HepG2 (cell line): ENCODE measurements around the gene JAGN1. TPM values are rescaled to one million over a fixed set of nuclear protein-coding genes. Genes with fewer than 3 reads are reported as not detected.

Experiments used
- AKNA ChIP-seq: sonication (generic); formaldehyde crosslinking; IDR thresholded peaks from 2 replicates; pipeline ENCODE4 v1.4.0; 2020; ENCODE audit warnings: missing genetic modification reagents, borderline replicate concordance
- ATF5 ChIP-seq: sonication (generic); formaldehyde crosslinking; IDR thresholded peaks from 2 replicates; pipeline ENCODE4 v1.4.0; 2020; ENCODE audit warnings: mild to moderate bottlenecking, low read depth, missing genetic modification reagents
- IKZF5 ChIP-seq: IDR thresholded peaks from 2 replicates; pipeline ENCODE4 v1.6.1; 2018; ENCODE audit warnings: missing genetic modification reagents, mild to moderate bottlenecking, missing compliant biosample characterization
- MNT ChIP-seq: fragments of 450-650 bp; IDR thresholded peaks from 2 replicates; pipeline ENCODE4 v1.6.1; 2016
- NR2C2 ChIP-seq: sonication (generic); formaldehyde crosslinking; IDR thresholded peaks from 2 replicates; pipeline ENCODE4 v1.4.0; 2020; ENCODE audit warnings: missing genetic modification reagents, mild to moderate bottlenecking, moderate library complexity, borderline replicate concordance
- PHF21A ChIP-seq: sonication (generic); formaldehyde crosslinking; IDR thresholded peaks from 2 replicates; pipeline ENCODE4 v1.5.0; 2020; ENCODE audit warnings: mild to moderate bottlenecking, missing genetic modification reagents
- POGZ ChIP-seq: sonication (generic); formaldehyde crosslinking; IDR thresholded peaks from 2 replicates; pipeline ENCODE4 v1.4.0; 2020; ENCODE audit warnings: mild to moderate bottlenecking, missing genetic modification reagents
- REL ChIP-seq: sonication (generic); formaldehyde crosslinking; conservative IDR thresholded peaks from 2 replicates; pipeline ENCODE4 v1.8.0; 2022; ENCODE audit warnings: mild to moderate bottlenecking, missing genetic modification reagents, moderate library complexity
- TCF7L2 ChIP-seq: IDR thresholded peaks from 2 replicates; pipeline ENCODE4 v1.6.1; 2011; ENCODE audit warnings: mild to moderate bottlenecking, low read depth, low read length, moderate library complexity
- THAP11 ChIP-seq: IDR thresholded peaks from 2 replicates; pipeline ENCODE4 v1.6.1; 2016; ENCODE audit warnings: missing biosample characterization, missing genetic modification reagents
- U2AF1 ChIP-seq: fragments of 200-400 bp; formaldehyde crosslinking; optimal IDR thresholded peaks from 2 replicates; pipeline ENCODE3; 2017; ENCODE audit warnings: mild to moderate bottlenecking, low read depth, low read length
- ZBTB10 ChIP-seq: sonication (generic); formaldehyde crosslinking; IDR thresholded peaks from 2 replicates; pipeline ENCODE4 v1.4.0; 2020; ENCODE audit warnings: missing genetic modification reagents, borderline replicate concordance
- ZNF276 ChIP-seq: sonication (generic); formaldehyde crosslinking; IDR thresholded peaks from 2 replicates; pipeline ENCODE4 v1.4.0; 2020; ENCODE audit warnings: mild to moderate bottlenecking, low read depth, missing genetic modification reagents
- polyA plus RNA-seq, 8 experiments: library from polyadenylated mRNA; depleted of rRNA in 3 of 8; stranded (reverse) in 7 of 8; unstranded in 1 of 8; fragments of >200 nt; fragmentation: Illumina TruSeq in 4 of 8; extraction: Trizol in 4 of 8; gene quantifications; 2 replicates each; pipeline versions ENCODE4 v1.2.1 to v1.2.3, GENCODE V29; 2011 to 2016; ENCODE audit warnings: low read depth in 4 of 8, missing spikeins in 1 of 8, mixed read lengths in 1 of 8; ENCODE audit not compliant: insufficient read depth in 1 of 8
- total RNA-seq, 5 experiments: library from RNA; depleted of rRNA; stranded (reverse); fragments of >200 nt; fragmentation: Illumina TruSeq; extraction: Trizol; gene quantifications; 2 replicates each; pipeline ENCODE4 v1.2.3, GENCODE V29; 2016; ENCODE audit warnings: low read depth in 1 of 5

JAGN1 gene
- total and polyA plus RNA-seq, 2 of the 13 experiments (the other 11 are each of a cell fraction or from before 2014, with no cell fraction given) = 49.9 to 50.9 TPM

GRCh38 chr3:9915254-9916141 lies 25.1 kb downstream of the JAGN1 start (continued):
- TF ChIP-seq IKZF5 = 0 out of 2 replicates have a peak, but pooled peaks have one; percentile 37
- 0 out of 2 replicates have a peak, but pooled peaks have one; percentile 20 for TF ChIP-seq POGZ
- TF ChIP-seq U2AF1 = no peak
- TF ChIP-seq ZBTB10 (CRISPR knock-in tag) = peak; percentile 89
- no peak; the same call in 1 of the 2 replicates for TF ChIP-seq NR2C2 (CRISPR knock-in tag)
- TF ChIP-seq THAP11 (CRISPR knock-in tag) = no peak
- 0 out of 2 replicates have a peak, but pooled peaks have one; percentile 42 for TF ChIP-seq ZNF276 (CRISPR knock-in tag)
- TF ChIP-seq REL (CRISPR knock-in tag) = peak; percentile 50; the same call in 1 of the 2 replicates
- TF ChIP-seq TCF7L2 = no peak
- TF ChIP-seq AKNA (CRISPR knock-in tag) = no peak
- no peak for TF ChIP-seq MNT
- TF ChIP-seq PHF21A (CRISPR knock-in tag) = 0 out of 2 replicates have a peak, but pooled peaks have one; percentile 22
- TF ChIP-seq ATF5 (CRISPR knock-in tag) = no peak
